ENCODE data around the gene MYL4. TPM values are rescaled to one million over a fixed set of nuclear protein-coding genes. Genes with fewer than 3 reads are reported as not detected.

MYL4 gene
- total and polyA plus RNA-seq, 2 of the 8 experiments (the other 6 are each of a cell fraction or from before 2014, with no cell fraction given): 0.12 TPM; not detected in 1

- no peak for FAIRE-seq
- no peak overlapping the region for H3K27ac ChIP-seq (ENCODE audit: low read depth, low read length)
These were observed 9.8 kb downstream of the MYL4 start for GRCh38 chr17:47218896-47219430.

More at GRCh38 chr17:47218896-47219430, 9.8 kb downstream of the MYL4 start:
- Histone ChIP-seq H3K36me3 (ENCODE audit: control insufficient read depth in 2 of 4, insufficient read depth in 4 of 4, low read length in 3 of 4) (no peaks in the 10 kb centered on the region), H3K79me1 (ENCODE audit: low read depth, low read length) (no peaks in the 10 kb centered on the region), H3K4me2 (ENCODE audit: insufficient read depth in 1 of 2, low read depth in 2 of 2, low read length in 2 of 2) (no peak overlapping the region), H3K4ac (replicated peaks; ENCODE audit: insufficient read length, low read depth, low read length) (no peak overlapping the region), H2AK5ac (ENCODE audit: low read depth, low read length) (no peak overlapping the region), H3K23ac (ENCODE audit: insufficient read length) (no peak overlapping the region), H3K9me3 (ENCODE audit: insufficient read depth in 2 of 2, low read depth in 1 of 2, low read length in 1 of 2) (peaks cover 0 to 3% of the 10 kb centered on the region in 2 experiments; a peak in 1 of 4 replicates), H4K20me1 (replicated peaks in 1 of 2; ENCODE audit: control insufficient read depth in 1 of 2, insufficient read depth in 2 of 2, low read length in 2 of 2) (no peaks in the 10 kb centered on the region), H3K27me3 (replicated peaks in 1 of 4; ENCODE audit: control insufficient read depth in 3 of 4, extremely low read depth in 1 of 4, insufficient read depth in 3 of 4, low read length in 3 of 4) (peaks cover 0 to 1% (median 0%) of the 10 kb centered on the region in 4 experiments; a peak in 1 of 7 replicates), H3K4me1 (replicated peaks in 1 of 4; ENCODE audit: control insufficient read depth in 3 of 4, insufficient read depth in 4 of 4, low read length in 3 of 4) (peaks cover 0 to 7% (median 4%) of the 10 kb centered on the region in 4 experiments; a peak in 6 of 7 replicates), H2AFZ (ENCODE audit: low read length) (no peak overlapping the region), H3K9ac (replicated peaks in 1 of 4; ENCODE audit: extremely low read depth in 1 of 4, low read depth in 3 of 4, low read length in 3 of 4) (no peak overlapping the region), H3K79me2 (ENCODE audit: control insufficient read depth in 1 of 2, insufficient read depth in 2 of 2, low read length in 2 of 2) (no peaks in the 10 kb centered on the region), H3K14ac (ENCODE audit: insufficient read length) (no peak overlapping the region), H2BK120ac (replicated peaks; ENCODE audit: low read depth, low read length) (no peak overlapping the region), H3K56ac (replicated peaks; ENCODE audit: insufficient read length, low read depth, low read length) (no peak overlapping the region), H2BK20ac (ENCODE audit: low read length) (no peak overlapping the region), H3K23me2 (ENCODE audit: low read depth, low read length) (no peaks in the 10 kb centered on the region), H4K5ac (ENCODE audit: insufficient read length, low read depth, low read length) (no peak overlapping the region), H4K8ac (ENCODE audit: extremely low read depth, insufficient read depth, low read length) (no peak overlapping the region; the same call in 1 of the 2 replicates), H2BK5ac (ENCODE audit: low read depth, low read length) (no peak overlapping the region), H2BK15ac (ENCODE audit: low read length) (no peak overlapping the region), H3K4me3 (ENCODE audit: extremely low read depth in 1 of 4, insufficient read depth in 2 of 4, low read depth in 3 of 4, low read length in 4 of 4) (no peak overlapping the region), H3K18ac (ENCODE audit: extremely low read depth, low read length) (no peak overlapping the region), H2BK12ac (ENCODE audit: low read depth, low read length) (no peak overlapping the region), H4K91ac (replicated peaks; ENCODE audit: insufficient read length, low read length) (no peak overlapping the region)
- POLR2A ChIA-PET (ENCODE audit: partially characterized antibody): no interaction called here
- CTCF ChIA-PET (ENCODE audit: partially characterized antibody): interaction anchor here (1.3 to 4.2 kb wide), 4 partner anchors 11 to 399 kb away, joined by 3 to 24 read pairs (median 6); no protein-coding TSS in a partner anchor
- DNase-seq (ENCODE audit: low read depth in 1 of 2, low spot score in 2 of 2): no peak
- WGBS, 2 experiments (ENCODE audit: extremely low coverage in 1 of 2, insufficient coverage in 1 of 2, insufficient read length in 1 of 2, insufficient replicate concordance in 2 of 2, low coverage in 1 of 2, low lambda C conversion rate in 2 of 2, missing lambda C conversion rate in 1 of 2): 85% methylated on average over 6 of the region's 6 CpGs; no CpG with 5 or more reads in 1 of the 2 experiments
- no peak for TF ChIP-seq RFX5 (IDR thresholded peaks at IDR 0.05; ENCODE audit: borderline replicate concordance, low read depth, low read length)
- TF ChIP-seq TAF1 (IDR thresholded peaks at IDR 0.05; ENCODE audit: low read depth, low read length): no peak
- TF ChIP-seq SP1 (IDR thresholded peaks at IDR 0.05; ENCODE audit: low read depth, low read length): no peak
- TF ChIP-seq RAD21 (IDR thresholded peaks at IDR 0.05 in 1 of 2, conservative IDR thresholded peaks at IDR 0.05 in 1 of 2; ENCODE audit: low read depth in 2 of 2, low read length in 2 of 2): no peak
